A549 (cell line): Measurements from ENCODE around the gene KRT71. TPM values are rescaled to one million over a fixed set of nuclear protein-coding genes. Genes with fewer than 3 reads are reported as not detected.

Experiments
- ATAC-seq, 2 experiments: fragments of 200-7000 bp in 1 of 2; fragments of >200 bp in 1 of 2; cut with Nextera tagmentation in 1 of 2; cut with Tn5 transposase in 1 of 2; 3 replicates each; pipeline versions ENCODE4 v1.8.0 to v1.9.1; 2018 to 2020; ENCODE audit warnings: mild to moderate bottlenecking in 1 of 2, moderate library complexity in 1 of 2
- CTCF ChIA-PET: fragments of 300-600 bp; sonication (Branson Sonifier 250); formaldehyde crosslinking; extraction: SDS; loops from one replicate; lab custom pipeline; 2021; ENCODE audit warnings: antibody characterized with exemption, inconsistent platforms; lab: Yijun Ruan, JAX
- POLR2A ChIA-PET: fragments of 350-600 bp; formaldehyde crosslinking; extraction: SDS; loops from one replicate; lab custom pipeline; 2021; ENCODE audit warnings: antibody characterized with exemption, inconsistent platforms; lab: Yijun Ruan, JAX
- DNase-seq, 2 experiments: peaks; one replicate each; pipeline versions ENCODE4 v3.0.0 to v3.0.0-alpha.2; 2011 to 2016; ENCODE audit warnings: low read depth in 1 of 2, low spot score in 1 of 2
- FAIRE-seq: peaks from 2 replicates; lab custom pipeline; 2011; peaks lifted over from hg19 to GRCh38; lab: Jason Lieb, UNC
- H3K27ac ChIP-seq, 2 experiments: fragments of >200 bp; sonication (Bioruptor Twin); formaldehyde crosslinking; 3 replicates each; pipeline ENCODE4 v1.5.1; 2016 to 2017
- H3K4me1 ChIP-seq: fragments of >200 bp; sonication (Bioruptor Twin); formaldehyde crosslinking; 3 replicates; pipeline ENCODE4 v1.6.1; 2016
- H3K4me2 ChIP-seq: fragments of >200 bp; sonication (Bioruptor Twin); formaldehyde crosslinking; 3 replicates; pipeline ENCODE4 v1.6.1; 2016
- H3K4me3 ChIP-seq: fragments of >200 bp; sonication (Bioruptor Twin); formaldehyde crosslinking; 3 replicates; pipeline ENCODE4 v1.5.1; 2016
- H3K9me3 ChIP-seq: fragments of >200 bp; sonication (Bioruptor Twin); formaldehyde crosslinking; 3 replicates; pipeline ENCODE4 v1.6.1; 2016
- CHD4 ChIP-seq: fragments of 200-600 bp; sonication (generic); IDR thresholded peaks from 2 replicates; pipeline ENCODE4 v1.6.1; 2016; ENCODE audit warnings: antibody characterized with exemption, mild to moderate bottlenecking, borderline replicate concordance
- EHMT2 ChIP-seq: fragments of 200-600 bp; sonication (generic); IDR thresholded peaks from 2 replicates; pipeline ENCODE4 v1.6.1; 2016; ENCODE audit warnings: antibody characterized with exemption, low read depth, mild to moderate bottlenecking, moderate library complexity
- FOSB ChIP-seq: fragments of 250-450 bp; sonication (Bioruptor Pico); IDR thresholded peaks from 2 replicates; pipeline ENCODE4 v1.5.0; 2020; ENCODE audit warnings: mild to moderate bottlenecking, moderate library complexity
- FOSL2 ChIP-seq, 2 experiments: fragments of 450-650 bp in 1 of 2; fragments of >200 bp in 1 of 2; sonication (Bioruptor Twin) in 1 of 2; formaldehyde crosslinking; IDR thresholded peaks; 2 replicates each; pipeline versions ENCODE4 v1.5.0 to v1.6.1; 2016 to 2020; ENCODE audit warnings: mild to moderate bottlenecking in 1 of 2, moderate library complexity in 1 of 2
- GATA3 ChIP-seq: IDR thresholded peaks from 2 replicates; pipeline ENCODE4 v1.6.1; 2012; ENCODE audit warnings: borderline replicate concordance
- HDAC2 ChIP-seq: fragments of 200-600 bp; sonication (generic); IDR thresholded peaks from 2 replicates; pipeline ENCODE4 v1.6.1; 2016
- HMGXB4 ChIP-seq: fragments of 250-450 bp; sonication (Bioruptor Pico); IDR thresholded peaks from 2 replicates; pipeline ENCODE4 v1.5.0; 2021; ENCODE audit warnings: mild to moderate bottlenecking, moderate library complexity, borderline replicate concordance
- HOXB5 ChIP-seq: fragments of 250-450 bp; sonication (Bioruptor Pico); IDR thresholded peaks from 2 replicates; pipeline ENCODE4 v1.5.0; 2020; ENCODE audit warnings: mild to moderate bottlenecking, moderate library complexity
- MAFK ChIP-seq: fragments of 450-650 bp; IDR thresholded peaks from 2 replicates; pipeline ENCODE4 v1.6.1; 2014; ENCODE audit not compliant: partially characterized antibody
- MAX ChIP-seq: IDR thresholded peaks from 2 replicates; pipeline ENCODE4 v1.6.1; 2012
- NFE2L2 ChIP-seq: fragments of 150-350 bp; conservative IDR thresholded peaks from 2 replicates; pipeline ENCODE4 v1.6.1; 2014; ENCODE audit warnings: low read length
- NPAS2 ChIP-seq: fragments of 250-450 bp; sonication (Bioruptor Pico); IDR thresholded peaks from 2 replicates; pipeline ENCODE4 v1.8.0; 2022; ENCODE audit warnings: mild to moderate bottlenecking, moderate library complexity, borderline replicate concordance
- NR3C1 ChIP-seq: fragments of >200 bp; sonication (Bioruptor Twin); formaldehyde crosslinking; IDR thresholded peaks from 3 replicates; pipeline ENCODE4 v1.6.1; 2017
- PHF8 ChIP-seq: fragments of 200-600 bp; sonication (generic); IDR thresholded peaks from 2 replicates; pipeline ENCODE4 v1.6.1; 2016; ENCODE audit warnings: low read depth, mild to moderate bottlenecking, antibody characterized with exemption, moderate library complexity, borderline replicate concordance
- RFX5 ChIP-seq: fragments of 450-650 bp; IDR thresholded peaks from 2 replicates; pipeline ENCODE4 v1.7.1; 2014; ENCODE audit warnings: antibody characterized with exemption, mild to moderate bottlenecking, moderate library complexity
- SMC3 ChIP-seq: fragments of >200 bp; sonication (Bioruptor Twin); formaldehyde crosslinking; IDR thresholded peaks from 3 replicates; pipeline ENCODE4 v1.6.1; 2018; ENCODE audit warnings: inconsistent platforms
- SREBF2 ChIP-seq: fragments of 450-650 bp; IDR thresholded peaks from 2 replicates; pipeline ENCODE4 v1.6.1; 2014; ENCODE audit warnings: mild to moderate bottlenecking, moderate library complexity
- ZSCAN20 ChIP-seq: fragments of 250-450 bp; sonication (Bioruptor Pico); IDR thresholded peaks from 2 replicates; pipeline ENCODE4 v1.8.0; 2022; ENCODE audit warnings: mild to moderate bottlenecking, moderate library complexity
- WGBS: methylation state at CpG from one replicate; pipeline ENCODE4 v1.1.6; 2017; ENCODE audit errors: missing lambda C conversion rate; 5-methylcytosine and 5-hydroxymethylcytosine counted together
- polyA plus RNA-seq, 4 experiments: library from polyadenylated mRNA; depleted of rRNA in 3 of 4; stranded (reverse); fragments of >200 nt; fragmentation: RNase III in 1 of 4; extraction: RNeasy Plus Mini Kit Qiagen cat#74134 plus additional on column Dnase treatment in 1 of 4; gene quantifications; 2 replicates in 3 of 4; 3 replicates in 1 of 4; pipeline ENCODE4 v1.2.3, GENCODE V29; 2011 to 2017
- TF ChIP-seq, protein P1 (sequence below): fragments of >200 bp; sonication (Bioruptor Twin); formaldehyde crosslinking; IDR thresholded peaks from 3 replicates; pipeline ENCODE4 v1.5.1; 2016
- TF ChIP-seq, protein P2 (sequence below): fragments of 200-600 bp; sonication (generic); IDR thresholded peaks from 2 replicates; pipeline ENCODE4 v1.6.1; 2016; ENCODE audit warnings: antibody characterized with exemption, mild to moderate bottlenecking, moderate library complexity
- TF ChIP-seq, protein P3 (sequence below): fragments of 450-650 bp; IDR thresholded peaks from 2 replicates; pipeline ENCODE4 v1.6.1; 2014; ENCODE audit warnings: antibody characterized with exemption
- TF ChIP-seq, protein P4 (sequence below): fragments of >200 bp; sonication (Bioruptor Twin); formaldehyde crosslinking; IDR thresholded peaks from 2 replicates; pipeline ENCODE4 v1.6.1; 2016

KRT71 gene
- polyA plus RNA-seq, 2 of the 4 experiments (the other 2 are of a cell fraction) = not detected

DNA sequence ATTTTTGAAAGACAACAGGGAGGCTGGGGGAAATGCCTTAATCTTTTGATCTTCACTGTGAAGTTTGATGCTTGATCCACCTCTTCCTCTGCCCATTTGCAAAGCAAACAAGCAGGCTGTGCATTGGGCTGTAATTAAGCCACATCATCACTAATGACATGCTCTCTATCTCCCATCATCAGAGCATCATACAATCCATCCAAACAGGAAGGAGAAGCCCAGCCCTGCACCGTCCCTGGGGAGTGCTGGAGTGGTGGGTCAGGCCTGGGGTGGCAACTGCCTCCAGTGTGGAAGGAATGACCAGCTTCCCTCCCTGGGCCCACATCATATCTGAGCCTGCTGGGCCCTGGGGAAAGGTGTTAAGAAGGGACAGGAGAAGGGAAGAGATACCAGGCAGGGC, 27.6 kb upstream of the KRT71 start:
- Histone ChIP-seq H3K4me2 (no peak overlapping the region; the same call in 2 of the 3 replicates), H3K4me3 (no peak overlapping the region), H3K9me3 (no peaks in the 10 kb centered on the region), H3K4me1 (peaks cover 24% of the 10 kb centered on the region), H3K27ac (peak overlapping the region in 1 of 2 experiments; percentile 82; a peak in 2 of 6 replicates)
- no peak for FAIRE-seq
- TF ChIP-seq CHD4 (no peak), MAFK (peak; percentile 4)
- ChIA-PET POLR2A (interaction anchor here (0.6 kb wide), 1 partner anchor 161 kb away, joined by 3 read pairs; no protein-coding TSS in a partner anchor), CTCF (interaction anchor here (0.8 to 13.8 kb wide), 7 partner anchors 8 to 437 kb away, joined by 3 to 492 read pairs (median 5); no protein-coding TSS in a partner anchor)
- ATAC-seq = no peak
- 73% methylated on average over 1 of the region's 1 CpG for WGBS
- DNase-seq = no peak

GRCh38 chr12:52579468-52580465, 26.8 kb upstream of the KRT71 start:
- ATAC-seq (no peak), FAIRE-seq (no peak), DNase-seq (no peak)
- H3K27ac ChIP-seq = peak overlapping the region in 1 of 2 experiments; percentile 82; a peak in 1 of 6 replicates
- ChIA-PET CTCF (interaction anchor here (0.9 to 13.8 kb wide), 10 partner anchors 10 to 436 kb away, joined by 3 to 492 read pairs (median 6); no protein-coding TSS in a partner anchor), POLR2A (interaction anchor here (0.6 kb wide), 1 partner anchor 160 kb away, joined by 3 read pairs; no protein-coding TSS in a partner anchor)
- H3K4me3 ChIP-seq = no peak overlapping the region
- TF ChIP-seq PHF8 (no peak), FOSB (CRISPR knock-in tag) (no peak), NFE2L2 (no peak), HDAC2 (no peak), NR3C1 (no peak), MAFK (no peak)
- TF ChIP-seq, protein P1, sequence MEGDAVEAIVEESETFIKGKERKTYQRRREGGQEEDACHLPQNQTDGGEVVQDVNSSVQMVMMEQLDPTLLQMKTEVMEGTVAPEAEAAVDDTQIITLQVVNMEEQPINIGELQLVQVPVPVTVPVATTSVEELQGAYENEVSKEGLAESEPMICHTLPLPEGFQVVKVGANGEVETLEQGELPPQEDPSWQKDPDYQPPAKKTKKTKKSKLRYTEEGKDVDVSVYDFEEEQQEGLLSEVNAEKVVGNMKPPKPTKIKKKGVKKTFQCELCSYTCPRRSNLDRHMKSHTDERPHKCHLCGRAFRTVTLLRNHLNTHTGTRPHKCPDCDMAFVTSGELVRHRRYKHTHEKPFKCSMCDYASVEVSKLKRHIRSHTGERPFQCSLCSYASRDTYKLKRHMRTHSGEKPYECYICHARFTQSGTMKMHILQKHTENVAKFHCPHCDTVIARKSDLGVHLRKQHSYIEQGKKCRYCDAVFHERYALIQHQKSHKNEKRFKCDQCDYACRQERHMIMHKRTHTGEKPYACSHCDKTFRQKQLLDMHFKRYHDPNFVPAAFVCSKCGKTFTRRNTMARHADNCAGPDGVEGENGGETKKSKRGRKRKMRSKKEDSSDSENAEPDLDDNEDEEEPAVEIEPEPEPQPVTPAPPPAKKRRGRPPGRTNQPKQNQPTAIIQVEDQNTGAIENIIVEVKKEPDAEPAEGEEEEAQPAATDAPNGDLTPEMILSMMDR = no peak
- TF ChIP-seq, protein P2, sequence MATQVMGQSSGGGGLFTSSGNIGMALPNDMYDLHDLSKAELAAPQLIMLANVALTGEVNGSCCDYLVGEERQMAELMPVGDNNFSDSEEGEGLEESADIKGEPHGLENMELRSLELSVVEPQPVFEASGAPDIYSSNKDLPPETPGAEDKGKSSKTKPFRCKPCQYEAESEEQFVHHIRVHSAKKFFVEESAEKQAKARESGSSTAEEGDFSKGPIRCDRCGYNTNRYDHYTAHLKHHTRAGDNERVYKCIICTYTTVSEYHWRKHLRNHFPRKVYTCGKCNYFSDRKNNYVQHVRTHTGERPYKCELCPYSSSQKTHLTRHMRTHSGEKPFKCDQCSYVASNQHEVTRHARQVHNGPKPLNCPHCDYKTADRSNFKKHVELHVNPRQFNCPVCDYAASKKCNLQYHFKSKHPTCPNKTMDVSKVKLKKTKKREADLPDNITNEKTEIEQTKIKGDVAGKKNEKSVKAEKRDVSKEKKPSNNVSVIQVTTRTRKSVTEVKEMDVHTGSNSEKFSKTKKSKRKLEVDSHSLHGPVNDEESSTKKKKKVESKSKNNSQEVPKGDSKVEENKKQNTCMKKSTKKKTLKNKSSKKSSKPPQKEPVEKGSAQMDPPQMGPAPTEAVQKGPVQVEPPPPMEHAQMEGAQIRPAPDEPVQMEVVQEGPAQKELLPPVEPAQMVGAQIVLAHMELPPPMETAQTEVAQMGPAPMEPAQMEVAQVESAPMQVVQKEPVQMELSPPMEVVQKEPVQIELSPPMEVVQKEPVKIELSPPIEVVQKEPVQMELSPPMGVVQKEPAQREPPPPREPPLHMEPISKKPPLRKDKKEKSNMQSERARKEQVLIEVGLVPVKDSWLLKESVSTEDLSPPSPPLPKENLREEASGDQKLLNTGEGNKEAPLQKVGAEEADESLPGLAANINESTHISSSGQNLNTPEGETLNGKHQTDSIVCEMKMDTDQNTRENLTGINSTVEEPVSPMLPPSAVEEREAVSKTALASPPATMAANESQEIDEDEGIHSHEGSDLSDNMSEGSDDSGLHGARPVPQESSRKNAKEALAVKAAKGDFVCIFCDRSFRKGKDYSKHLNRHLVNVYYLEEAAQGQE = no peak
- no peaks in the 10 kb centered on the region for H3K9me3 ChIP-seq
- H3K4me2 ChIP-seq = no peak overlapping the region
- peaks cover 24% of the 10 kb centered on the region for H3K4me1 ChIP-seq
- 86% methylated on average over 10 of the region's 10 CpGs for WGBS

DNA sequence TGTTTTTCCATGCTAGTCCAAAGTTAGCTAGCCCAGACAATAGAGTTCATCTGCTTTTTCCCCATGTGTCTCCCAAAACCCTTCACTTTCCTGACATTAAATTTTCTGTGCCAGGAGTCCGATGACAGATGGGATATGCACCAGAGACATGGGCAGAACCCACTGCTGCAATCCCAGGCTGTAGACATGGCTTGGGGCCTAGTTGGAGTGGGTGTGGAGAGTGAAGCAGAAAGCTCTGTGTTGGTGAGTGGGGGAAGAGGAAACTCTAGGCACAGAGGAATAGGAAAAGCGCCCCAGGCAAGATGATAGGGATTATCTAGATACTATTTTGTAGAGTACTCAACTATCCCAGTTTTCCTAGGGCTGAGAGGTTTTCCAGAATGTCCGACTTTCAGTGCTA, 25.5 kb upstream of the KRT71 start:
- Histone ChIP-seq H3K4me3 (no peak overlapping the region), H3K9me3 (no peaks in the 10 kb centered on the region), H3K4me2 (no peak overlapping the region), H3K27ac (no peak overlapping the region), H3K4me1 (peaks cover 24% of the 10 kb centered on the region)
- POLR2A ChIA-PET = interaction anchor here (0.6 kb wide), 1 partner anchor 422 kb away, joined by 5 read pairs; no protein-coding TSS in a partner anchor
- DNase-seq (no peak), FAIRE-seq (no peak), ATAC-seq (no peak)
- TF ChIP-seq SREBF2 (no peak), NPAS2 (CRISPR knock-in tag) (no peak), GATA3 (no peak), MAX (no peak), RFX5 (no peak), HOXB5 (CRISPR knock-in tag) (no peak), FOSL2 (IDR thresholded peaks at IDR 0.05) (no peak), FOSL2 (CRISPR knock-in tag; IDR thresholded peaks at IDR 0.05) (no peak), EHMT2 (no peak), SMC3 (no peak), ZSCAN20 (no peak), HMGXB4 (CRISPR knock-in tag) (no peak)
- TF ChIP-seq, protein P3, sequence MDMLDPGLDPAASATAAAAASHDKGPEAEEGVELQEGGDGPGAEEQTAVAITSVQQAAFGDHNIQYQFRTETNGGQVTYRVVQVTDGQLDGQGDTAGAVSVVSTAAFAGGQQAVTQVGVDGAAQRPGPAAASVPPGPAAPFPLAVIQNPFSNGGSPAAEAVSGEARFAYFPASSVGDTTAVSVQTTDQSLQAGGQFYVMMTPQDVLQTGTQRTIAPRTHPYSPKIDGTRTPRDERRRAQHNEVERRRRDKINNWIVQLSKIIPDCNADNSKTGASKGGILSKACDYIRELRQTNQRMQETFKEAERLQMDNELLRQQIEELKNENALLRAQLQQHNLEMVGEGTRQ = no peak
- TF ChIP-seq, protein P4, sequence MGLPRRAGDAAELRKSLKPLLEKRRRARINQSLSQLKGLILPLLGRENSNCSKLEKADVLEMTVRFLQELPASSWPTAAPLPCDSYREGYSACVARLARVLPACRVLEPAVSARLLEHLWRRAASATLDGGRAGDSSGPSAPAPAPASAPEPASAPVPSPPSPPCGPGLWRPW = no peak
- CTCF ChIA-PET = interaction anchor here (0.6 to 13.8 kb wide), 11 partner anchors 9 to 1846 kb away, joined by 3 to 492 read pairs (median 4); no protein-coding TSS in a partner anchor
- 80% methylated on average over 3 of the region's 3 CpGs for WGBS
